B cell (primary cell): Measurements from ENCODE around the gene IL17RA.

Experiments
- CTCF ChIP-seq: fragments of 200-600 bp; IDR thresholded peaks from one replicate; pipeline ENCODE4 v1.8.0; 2022; ENCODE audit warnings: antibody characterized with exemption, mild to moderate bottlenecking
- EZH2 ChIP-seq: IDR thresholded peaks from 2 replicates; pipeline ENCODE4 v1.6.1; 2012; ENCODE audit warnings: borderline replicate concordance, low read depth, mild to moderate bottlenecking, moderate library complexity, low read length; ENCODE audit not compliant: insufficient read depth, poor library complexity, severe bottlenecking

GRCh38 chr22:17104336-17104935 lies 19.6 kb downstream of the IL17RA start:
- TF ChIP-seq CTCF (no peak), EZH2 (no peak)
